CD4-positive, alpha-beta T cell treated with Interleukin-21 for 1 hour (primary cell): Measurements from ENCODE around the gene SIGLEC14.
"Not testable (repeated sequence)": the region's sequence is repeated elsewhere in the genome, so short reads cannot be mapped to it uniquely, and the experiment has no call there.

Source experiments
- DNase-seq: peaks from one replicate; pipeline ENCODE4 v3.0.0-alpha.2; 2020

Gene SIGLEC14

GRCh38 chr19:51646730-51647129 is at the start of gene SIGLEC14:
Gene SIGLEC14, minus strand, starts transcription at chr19:51646825. Its CDS starts 66 bp downstream, at chr19:51646759.
- not testable (repeated sequence) for DNase-seq

GRCh38 chr19:51695702-51696315 is 49.2 kb upstream of the SIGLEC14 start:
- no peak for DNase-seq

GRCh38 chr19:51695088-51695487 is 48.5 kb upstream of the SIGLEC14 start:
- no peak for DNase-seq

DNA sequence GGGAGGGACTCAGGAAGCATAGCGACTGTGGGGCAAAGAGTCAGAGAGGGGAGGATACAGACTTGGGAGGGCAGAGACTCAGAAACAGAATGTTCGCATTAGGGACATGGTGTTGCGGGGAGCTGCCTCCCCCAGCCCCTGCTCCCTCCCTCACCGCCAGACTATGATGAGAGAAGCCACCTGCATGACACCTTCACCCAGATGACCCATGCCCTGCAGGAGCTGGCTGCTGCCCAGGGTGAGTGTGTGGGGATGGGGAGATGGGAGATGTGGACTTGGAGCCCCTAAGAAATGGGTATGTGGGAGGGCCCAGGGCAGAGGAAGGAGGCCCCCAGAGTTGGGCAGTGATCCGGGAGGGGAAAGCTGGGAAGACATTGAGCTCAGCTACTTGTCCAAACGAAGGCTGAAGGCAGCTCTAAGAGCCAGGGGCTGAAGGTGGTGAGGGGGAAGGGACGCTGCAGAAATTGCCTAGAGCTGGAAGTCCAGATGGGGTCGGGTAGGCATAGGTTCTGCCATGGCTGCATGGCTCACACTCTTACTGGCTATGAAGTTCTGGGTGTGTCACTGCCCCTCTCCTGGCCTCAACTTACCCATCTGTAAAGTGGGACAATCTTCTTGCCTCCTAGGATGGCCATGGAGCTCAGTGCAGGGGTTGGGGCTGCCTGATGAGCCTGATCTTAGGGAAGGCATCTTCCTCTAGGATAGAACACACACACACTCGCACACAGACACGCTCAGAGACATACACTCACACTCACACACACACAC is 47.9 kb upstream of the SIGLEC14 start:
- no peak for DNase-seq

DNA sequence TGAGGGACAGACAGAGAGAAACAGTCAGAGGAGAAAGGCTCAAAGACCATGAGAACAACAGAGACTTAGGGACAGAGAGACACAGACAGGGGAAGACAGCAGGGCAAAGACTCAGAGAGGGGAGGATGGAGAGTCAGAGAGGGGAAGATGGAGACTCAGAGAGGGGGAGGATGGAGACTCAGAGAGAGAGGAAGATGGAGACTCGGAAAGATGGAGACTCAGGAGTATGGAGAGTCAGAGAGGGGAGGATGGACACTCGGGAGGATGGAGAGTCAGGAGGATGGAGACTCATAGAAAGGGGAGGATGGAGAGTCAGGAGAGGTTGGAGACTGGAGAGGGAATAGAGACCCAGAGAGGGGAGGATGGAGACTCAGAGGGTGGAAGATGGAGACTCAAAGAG is 47.2 kb upstream of the SIGLEC14 start:
- no peak for DNase-seq

DNA sequence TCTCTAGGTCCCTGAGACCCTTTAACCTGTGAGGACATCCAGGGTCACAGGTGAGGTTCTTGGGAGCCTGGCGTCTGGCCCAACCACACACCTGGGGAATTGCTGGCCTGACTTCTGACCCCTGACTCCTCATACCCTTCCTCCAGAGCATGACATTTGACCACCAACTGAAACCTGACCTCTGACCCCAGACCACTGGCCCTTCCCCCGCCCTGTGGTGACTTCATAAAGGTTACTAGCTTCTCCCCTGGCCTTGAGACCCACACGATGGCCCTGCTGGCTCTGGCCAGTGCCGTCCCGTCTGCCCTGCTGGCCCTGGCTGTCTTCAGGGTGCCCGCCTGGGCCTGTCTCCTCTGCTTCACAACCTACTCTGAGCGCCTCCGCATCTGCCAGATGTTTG is 46.6 kb upstream of the SIGLEC14 start, which contains the start of gene SPACA6:
Gene SPACA6, plus strand, starts transcription at position 71 of the 400 bp plus-strand sequence. Its CDS starts 197 bp downstream, at position 268.
- DNase-seq, result no peak

- no peak for DNase-seq
These were observed 45.8 kb upstream of the SIGLEC14 start for GRCh38 chr19:51692468-51692867.

DNA sequence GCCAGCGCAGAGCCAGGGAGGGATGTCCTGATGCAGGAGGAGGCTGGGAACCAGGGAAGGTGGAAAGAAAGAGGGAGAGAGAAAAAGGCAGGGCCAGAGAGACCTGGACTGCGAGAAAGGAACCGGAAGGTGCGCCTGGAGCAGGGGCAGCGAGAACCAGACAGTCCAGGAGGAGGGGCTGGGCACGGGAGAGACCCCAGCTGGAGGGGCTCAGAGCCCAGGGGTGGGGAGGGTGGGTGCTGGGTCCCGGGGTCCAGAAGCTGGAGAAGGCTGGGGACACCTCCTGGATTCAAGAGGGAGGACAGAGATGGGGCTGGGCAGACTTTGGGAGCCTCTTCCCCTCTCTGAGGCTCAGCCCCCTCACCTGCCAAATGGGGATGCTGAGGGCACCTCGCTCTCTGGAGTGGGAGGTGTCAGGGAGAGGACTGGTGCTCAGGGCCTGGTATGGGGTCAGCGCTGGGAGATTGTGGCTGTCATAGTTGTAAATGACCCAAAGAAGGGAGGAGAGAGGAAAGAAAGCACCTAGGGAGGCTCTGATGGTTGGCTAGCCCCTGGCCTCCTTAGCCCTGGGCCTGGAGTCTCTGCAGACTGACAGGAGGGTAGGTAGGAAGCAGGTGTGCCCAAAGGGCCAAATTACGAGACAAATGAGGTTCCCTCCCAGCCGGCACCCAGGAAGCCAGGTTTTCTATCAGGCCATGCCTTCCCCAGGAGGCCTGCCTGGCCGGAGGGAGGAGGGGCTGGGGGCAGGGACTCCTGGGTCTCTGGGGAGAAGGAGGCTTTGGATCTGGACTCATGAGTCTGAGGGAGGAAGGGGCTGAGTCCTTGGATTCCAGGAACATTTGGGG is 45.2 kb upstream of the SIGLEC14 start:
- no peak for DNase-seq

- DNase-seq, result no peak
These were observed 44.5 kb upstream of the SIGLEC14 start for GRCh38 chr19:51691074-51691583.

DNA sequence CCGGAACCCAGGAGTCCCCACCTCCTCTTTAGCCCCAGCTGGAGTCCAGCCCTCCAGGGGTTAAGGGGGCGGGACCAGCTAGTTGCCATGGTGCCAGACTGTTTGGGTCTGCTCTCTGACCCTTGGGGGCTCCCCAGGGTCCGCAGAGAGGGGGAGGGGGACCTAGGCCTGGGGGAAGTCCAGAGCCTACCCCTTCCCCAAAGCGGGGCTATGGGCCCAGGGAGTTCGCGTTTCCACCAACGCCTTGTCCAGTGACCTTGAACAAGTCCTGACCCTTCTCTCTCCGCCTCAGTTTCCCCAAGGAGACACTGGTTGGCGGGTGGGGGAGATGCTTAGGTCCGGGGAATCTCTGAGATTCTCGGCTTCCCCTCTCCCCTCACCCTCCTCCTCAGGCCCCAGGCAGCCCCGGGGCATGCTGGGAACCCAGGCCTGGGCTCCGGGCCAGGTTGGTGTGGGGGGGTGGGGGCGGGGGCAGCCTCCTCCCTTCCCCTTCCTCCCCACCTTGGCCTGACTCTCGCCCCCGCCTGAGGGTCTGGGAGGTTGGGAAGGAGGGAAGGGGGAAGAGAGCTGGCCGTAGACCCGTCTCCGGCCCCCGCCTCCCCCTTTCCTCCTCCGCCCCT is 43.9 kb upstream of the SIGLEC14 start:
- DNase-seq, result peak; percentile 87

- DNase-seq, result no peak
These were observed 43.3 kb upstream of the SIGLEC14 start for GRCh38 chr19:51689751-51690453.

GRCh38 chr19:51688671-51689571 is 42.3 kb upstream of the SIGLEC14 start:
- no peak for DNase-seq

GRCh38 chr19:51687791-51688670 is 41.4 kb upstream of the SIGLEC14 start:
- no peak for DNase-seq

DNA sequence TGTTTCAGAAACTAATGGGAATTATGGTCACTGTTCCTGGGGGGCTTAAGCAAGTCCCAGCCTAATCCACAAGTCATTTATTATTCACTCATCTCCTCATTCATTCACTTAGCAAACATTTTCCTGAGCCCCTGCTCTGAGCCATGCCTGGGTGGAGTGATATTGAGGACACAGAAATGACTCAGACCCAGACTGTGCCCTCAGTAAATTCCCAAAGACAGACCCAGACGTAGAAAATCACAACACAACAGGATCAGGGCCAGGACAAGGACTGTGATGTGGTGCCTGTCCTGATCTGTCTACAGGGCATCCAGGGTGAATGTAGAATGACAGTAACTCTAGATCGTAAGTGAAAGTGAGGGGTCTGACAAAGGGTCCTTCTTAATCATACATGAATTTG is 39.5 kb upstream of the SIGLEC14 start:
- DNase-seq, result no peak

DNA sequence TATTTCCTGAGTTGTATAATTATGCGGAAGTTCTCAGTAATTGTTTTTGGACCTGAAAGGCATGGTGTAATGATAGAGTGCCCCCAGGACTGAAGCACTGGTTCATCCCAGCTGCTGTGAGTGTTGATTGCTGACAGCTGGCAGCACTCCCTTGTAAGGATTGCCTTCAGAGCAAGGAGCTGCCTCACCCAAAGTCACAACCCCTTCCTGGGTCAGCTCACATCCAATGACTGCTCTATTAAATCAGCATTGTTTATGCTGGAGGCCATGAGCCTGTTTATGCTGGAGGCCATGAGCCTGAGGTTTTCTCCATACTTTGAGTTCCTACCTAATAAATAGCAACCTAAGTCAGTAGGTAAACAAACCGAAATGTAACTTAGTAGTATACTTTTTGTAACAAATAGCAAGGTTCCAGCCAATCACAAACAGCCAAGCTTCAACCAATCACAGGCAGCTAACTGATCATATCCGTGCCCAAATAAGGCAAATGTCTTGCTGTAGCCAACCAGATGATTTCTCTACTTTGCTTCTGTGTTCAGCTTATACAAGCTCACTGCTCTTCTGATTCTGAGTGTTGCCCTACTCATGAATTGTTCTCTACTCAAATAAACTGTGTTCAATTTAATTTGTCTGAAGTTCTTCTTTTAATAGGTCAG is 34.8 kb upstream of the SIGLEC14 start:
- DNase-seq, result no peak

GRCh38 chr19:51680474-51680873 is 33.8 kb upstream of the SIGLEC14 start:
- no peak for DNase-seq

DNA sequence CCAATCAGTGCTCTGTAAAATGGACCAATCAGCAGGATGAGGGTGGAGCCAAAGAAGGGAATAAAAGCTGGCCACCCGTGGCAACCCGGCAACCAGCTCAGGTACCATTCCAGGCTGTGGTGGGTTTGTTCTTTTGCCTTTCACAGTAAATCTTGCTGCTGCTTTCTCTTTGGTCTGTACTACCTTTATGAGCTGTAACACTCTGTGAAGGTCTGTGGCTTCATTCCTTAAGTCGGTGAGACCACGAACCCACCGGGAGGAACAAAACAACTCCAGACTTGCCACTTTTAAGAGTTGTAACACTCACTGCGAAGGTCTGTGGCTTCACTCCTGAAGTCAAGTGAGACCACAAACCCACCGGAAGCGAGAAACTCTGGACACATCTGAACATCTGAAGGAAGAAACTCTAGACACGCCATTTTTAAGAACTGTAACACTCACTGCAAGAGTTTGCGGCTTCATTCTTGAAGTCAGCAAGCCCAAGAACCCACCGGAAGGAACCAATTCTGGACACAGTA is 30.0 kb upstream of the SIGLEC14 start:
- peak; percentile 36 for DNase-seq

DNA sequence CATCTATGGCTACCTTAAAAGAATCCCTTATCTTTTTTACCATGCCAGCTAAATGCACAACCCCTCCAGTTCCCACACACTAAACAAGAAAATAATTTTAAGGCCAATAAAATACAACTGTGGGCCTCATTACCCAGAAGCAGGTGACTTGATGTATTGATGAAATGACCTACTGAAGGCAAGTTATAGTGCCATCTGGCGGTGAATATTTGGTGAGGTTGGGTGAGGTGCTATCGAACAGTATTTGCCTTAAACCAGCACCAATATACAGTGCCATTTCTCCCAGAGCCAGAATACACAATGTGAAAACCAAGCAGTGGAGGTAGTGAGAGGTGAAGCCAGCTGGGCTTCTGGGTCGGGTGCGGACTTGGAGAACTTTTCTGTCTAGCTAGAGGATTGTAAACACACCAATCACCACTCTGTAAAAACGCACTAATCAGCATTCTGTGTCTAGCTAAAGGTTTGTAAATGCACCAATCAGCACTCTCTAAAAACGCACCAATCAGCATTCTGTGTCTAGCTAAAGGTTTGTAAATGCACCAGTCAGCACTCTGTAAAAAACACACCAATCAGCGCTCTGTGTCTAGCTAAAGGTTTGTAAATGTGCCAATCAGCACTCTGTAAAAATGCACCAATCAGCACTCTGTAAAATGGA is 29.4 kb upstream of the SIGLEC14 start:
- DNase-seq, result peak; percentile 28

DNA sequence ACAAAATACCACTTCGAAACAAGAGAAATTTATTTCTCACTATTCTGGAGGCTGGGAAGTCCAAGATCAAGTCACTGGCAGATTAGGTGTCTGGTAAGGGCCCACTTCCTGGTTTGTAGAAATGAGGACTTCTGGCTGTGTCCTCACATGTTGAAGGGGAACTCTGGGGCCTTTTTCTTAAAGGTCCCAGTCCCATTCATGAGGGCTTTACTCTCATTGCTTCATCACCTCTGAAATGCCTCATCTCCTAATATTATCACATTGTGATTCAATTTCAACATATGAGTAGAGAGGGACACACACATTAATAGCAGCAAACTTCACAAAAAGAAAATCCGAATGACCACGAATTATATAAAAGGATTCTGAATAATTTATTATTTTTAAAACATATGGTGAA is 21.6 kb upstream of the SIGLEC14 start:
- DNase-seq, result no peak
